GM12878 (cell line): ENCODE measurements around the gene FADD. TPM values are rescaled to one million over a fixed set of nuclear protein-coding genes. Genes with fewer than 3 reads are reported as not detected.

Experiments used
- ATAC-seq: fragments of 200-7000 bp; cut with Tn5 transposase; 3 replicates; pipeline ENCODE4 v1.9.1; 2020; ENCODE audit warnings: mild to moderate bottlenecking, moderate library complexity
- BruUV-seq: library from RNA; stranded (reverse); fragments of 400-500 nt; replicated peaks from 2 replicates; lab custom pipeline; 2021; lab: Mats Ljungman, UMichigan
- CTCF ChIA-PET: fragments of 300-600 bp; sonication (Branson Sonifier 250); formaldehyde crosslinking; extraction: SDS; loops from one replicate; lab custom pipeline; 2021; ENCODE audit warnings: inconsistent platforms; lab: Yijun Ruan, JAX
- POLR2A ChIA-PET: fragments of 350-600 bp; formaldehyde crosslinking; extraction: SDS; loops from one replicate; lab custom pipeline; 2021; ENCODE audit warnings: inconsistent platforms; lab: Charles Lee
- RAD21 ChIA-PET: fragments of 300-600 bp; sonication (Branson Sonifier 250); formaldehyde crosslinking; loops from one replicate; lab custom pipeline; 2023; ENCODE audit warnings: antibody characterized with exemption; ENCODE audit not compliant: unreplicated experiment; lab: Charles Lee
- SMC1A ChIA-PET: fragments of 300-600 bp; sonication (Branson Sonifier 250); formaldehyde crosslinking; loops from one replicate; lab custom pipeline; 2023; ENCODE audit not compliant: unreplicated experiment, uncharacterized antibody; lab: Charles Lee
- DNase-seq: peaks from one replicate; pipeline ENCODE4 v3.0.0-alpha.2; 2011; ENCODE audit warnings: low read depth, low spot score
- FAIRE-seq: peaks from 3 replicates; lab custom pipeline; 2011; peaks lifted over from hg19 to GRCh38; lab: Jason Lieb, UNC
- H2AFZ ChIP-seq: 2 replicates; pipeline ENCODE4 v1.6.0; 2011; ENCODE audit warnings: low read depth, low read length, control low read depth; ENCODE audit not compliant: control insufficient read depth
- H3K27ac ChIP-seq: 2 replicates; pipeline ENCODE4 v1.5.1; 2011; ENCODE audit warnings: control low read depth; ENCODE audit not compliant: control insufficient read depth, insufficient read depth
- H3K27me3 ChIP-seq, 2 experiments: replicated peaks in 1 of 2; 2 replicates each; pipeline versions ENCODE4 v1.6.0 to v1.6.1; 2011; ENCODE audit warnings: low read length in 1 of 2; ENCODE audit not compliant: control insufficient read depth in 2 of 2, insufficient read depth in 2 of 2
- H3K36me3 ChIP-seq, 2 experiments: 2 replicates each; pipeline ENCODE4 v1.5.1; 2011; ENCODE audit warnings: low read length in 1 of 2; ENCODE audit not compliant: control insufficient read depth in 2 of 2, insufficient read depth in 2 of 2
- H3K4me1 ChIP-seq: 2 replicates; pipeline ENCODE4 v1.6.1; 2011; ENCODE audit warnings: mild to moderate bottlenecking, low read length, moderate library complexity, mixed read lengths; ENCODE audit not compliant: control insufficient read depth, insufficient read depth
- H3K4me2 ChIP-seq: 2 replicates; pipeline ENCODE4 v1.6.0; 2011; ENCODE audit warnings: control low read depth; ENCODE audit not compliant: control insufficient read depth, insufficient read depth
- H3K4me3 ChIP-seq: fragments of 200-600 bp; sonication (generic); 2 replicates; pipeline ENCODE4 v1.5.1; 2016
- H3K79me2 ChIP-seq: 2 replicates; pipeline ENCODE4 v1.6.0; 2011; ENCODE audit warnings: low read length; ENCODE audit not compliant: control insufficient read depth, insufficient read depth
- H3K9ac ChIP-seq: 2 replicates; pipeline ENCODE4 v1.8.0; 2011; ENCODE audit warnings: low read length, control low read depth, mixed read lengths; ENCODE audit not compliant: control insufficient read depth, insufficient read depth
- H3K9me3 ChIP-seq: replicated peaks from 3 replicates; pipeline ENCODE4 v1.5.1; 2011; ENCODE audit warnings: mild to moderate bottlenecking, low read length; ENCODE audit not compliant: control insufficient read depth, insufficient read depth
- H4K20me1 ChIP-seq: 2 replicates; pipeline ENCODE4 v1.6.0; 2011; ENCODE audit not compliant: control insufficient read depth, insufficient read depth
- CBX5 ChIP-seq: sonication (generic); IDR thresholded peaks from 2 replicates; pipeline ENCODE4 v1.6.1; 2016; ENCODE audit warnings: low read depth, moderate library complexity, mild to moderate bottlenecking, inconsistent platforms
- FOXM1 ChIP-seq: IDR thresholded peaks from 2 replicates; pipeline ENCODE4 v1.6.1; 2012; ENCODE audit warnings: low read depth, mild to moderate bottlenecking, inconsistent platforms, low read length, moderate library complexity
- HCFC1 ChIP-seq: fragments of 150-350 bp; IDR thresholded peaks from 2 replicates; pipeline ENCODE4 v1.6.1; 2014; ENCODE audit warnings: low read length
- MEF2B ChIP-seq: fragments of 450-650 bp; IDR thresholded peaks from 2 replicates; pipeline ENCODE4 v1.6.1; 2018; ENCODE audit warnings: mild to moderate bottlenecking, moderate library complexity; ENCODE audit not compliant: partially characterized antibody, poor library complexity, severe bottlenecking
- POLR2A ChIP-seq: IDR thresholded peaks from 2 replicates; pipeline ENCODE4 v1.6.1; 2011; ENCODE audit warnings: low read depth, mild to moderate bottlenecking, low read length
- POLR2AphosphoS5 ChIP-seq: IDR thresholded peaks from 2 replicates; pipeline ENCODE4 v1.6.1; 2011; ENCODE audit warnings: mild to moderate bottlenecking, low read length, inconsistent platforms
- SIX5 ChIP-seq: IDR thresholded peaks from 2 replicates; pipeline ENCODE4 v1.6.1; 2011; ENCODE audit warnings: mild to moderate bottlenecking, low read depth, low read length, moderate library complexity; ENCODE audit not compliant: severe bottlenecking
- SP1 ChIP-seq: IDR thresholded peaks from one replicate; pipeline ENCODE4 v1.6.1; 2011; ENCODE audit warnings: low read depth, low read length
- SREBF2 ChIP-seq: IDR thresholded peaks from 2 replicates; pipeline ENCODE4 v1.6.1; 2012; ENCODE audit warnings: mild to moderate bottlenecking, low read length
- YBX1 ChIP-seq: fragments of 450-650 bp; IDR thresholded peaks from 2 replicates; pipeline ENCODE4 v1.6.1; 2016; ENCODE audit warnings: antibody characterized with exemption
- WGBS: methylation state at CpG from one replicate; pipeline ENCODE4 v1.1.6; 2016; ENCODE audit warnings: low lambda C conversion rate; ENCODE audit not compliant: insufficient replicate concordance, insufficient coverage; ENCODE audit errors: missing lambda C conversion rate; 5-methylcytosine and 5-hydroxymethylcytosine counted together
- in situ Hi-C: fragments of 300-500 bp; cut with MboI; formaldehyde crosslinking; loops from 9 replicates; pipeline ENCODE4 v1.14.3; 2018; ENCODE audit warnings: mixed read lengths
- intact Hi-C: fragments of 100-400 bp; cut with micrococcal nuclease; formaldehyde crosslinking; loops from one replicate; pipeline ENCODE4 v1.14.2; 2022; ENCODE audit not compliant: unreplicated experiment
- polyA plus RNA-seq, 11 experiments: library from polyadenylated mRNA; depleted of rRNA in 4 of 11; unstranded in 6 of 11; stranded (reverse) in 5 of 11; fragments of >200 nt; fragmentation: Nextera tagmentation in 4 of 11; fragmentation: Illumina TruSeq in 1 of 11; extraction: Ambion mirVana in 4 of 11; extraction: Trizol in 1 of 11; gene quantifications; 1 replicate in 1 of 11; 2 replicates in 10 of 11; pipeline versions ENCODE4 v1.2.1 to v1.2.3, GENCODE V29; 2011 to 2016; ENCODE audit warnings: inconsistent platforms in 2 of 11, missing spikeins in 2 of 11, low read depth in 1 of 11
- total RNA-seq, 4 experiments: library from RNA; depleted of rRNA in 3 of 4; stranded (reverse); fragments of >200 nt in 3 of 4; fragmentation: Illumina TruSeq in 1 of 4; extraction: Trizol in 1 of 4; gene quantifications; 2 replicates each; pipeline versions ENCODE4 v1.2.1 to v1.2.3, GENCODE V29; 2013 to 2021
- TF ChIP-seq, protein P1 (sequence below): fragments of 450-650 bp; formaldehyde crosslinking; IDR thresholded peaks from 2 replicates; pipeline ENCODE4 v1.5.0; 2022; ENCODE audit warnings: mild to moderate bottlenecking, missing genetic modification characterization
- TF ChIP-seq, protein P2 (sequence below): fragments of 450-650 bp; IDR thresholded peaks from 2 replicates; pipeline ENCODE4 v1.6.1; 2014; ENCODE audit warnings: mild to moderate bottlenecking
- TF ChIP-seq, protein P3 (sequence below): fragments of 450-650 bp; IDR thresholded peaks from 2 replicates; pipeline ENCODE4 v1.6.1; 2017; ENCODE audit warnings: mild to moderate bottlenecking, low read depth, inconsistent platforms; ENCODE audit not compliant: poor library complexity, severe bottlenecking
- TF ChIP-seq, protein P4 (sequence below): fragments of 450-650 bp; IDR thresholded peaks from 2 replicates; pipeline ENCODE4 v1.6.1; 2016; ENCODE audit warnings: mild to moderate bottlenecking

The FADD gene
- total and polyA plus RNA-seq, 10 of the 15 experiments (the other 5 are each of a cell fraction or from before 2014, with no cell fraction given): 0.32 to 38.7 (median 21.8) TPM

DNA sequence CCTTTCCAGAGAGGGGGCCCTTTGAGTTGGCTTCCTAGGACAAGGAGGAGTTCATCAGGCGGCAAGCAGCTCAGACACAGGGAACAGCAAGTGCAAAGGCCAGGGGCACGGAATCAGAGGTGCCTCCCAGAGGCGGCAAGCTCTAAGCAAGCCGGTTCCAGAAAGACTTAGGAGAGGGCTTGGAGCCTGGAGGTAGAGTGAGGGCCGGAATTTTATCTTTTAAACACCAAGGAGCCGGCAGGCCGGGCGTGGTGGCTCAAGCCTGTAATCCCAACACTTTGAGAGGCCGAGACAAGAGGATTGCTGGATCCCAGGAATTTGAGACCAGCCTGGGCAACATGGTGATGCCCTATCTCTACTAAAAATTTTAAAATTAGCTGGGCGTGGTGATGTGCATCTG is 26.6 kb downstream of the FADD start:
- H4K20me1 ChIP-seq: no peaks in the 10 kb centered on the region
- BruUV-seq: no TSS peak
- peaks cover 0 to 5% of the 10 kb centered on the region in 2 experiments; a peak in 3 of 4 replicates for H3K27me3 ChIP-seq
- ATAC-seq: no peak
- H3K4me1 ChIP-seq: peaks cover 2% of the 10 kb centered on the region; the same call in 1 of the 2 replicates
- no peak overlapping the region for H3K9ac ChIP-seq
- POLR2A ChIA-PET: no interaction called here
- no peak overlapping the region for H3K27ac ChIP-seq
- no peak overlapping the region for H3K4me2 ChIP-seq
- H3K9me3 ChIP-seq: no peaks in the 10 kb centered on the region; the same call in 2 of the 3 replicates
- CTCF ChIA-PET: interaction anchor here (2.6 kb wide), 1 partner anchor 242 kb away, joined by 9 read pairs; no protein-coding TSS in a partner anchor
- FAIRE-seq: no peak
- H2AFZ ChIP-seq: no peak overlapping the region
- H3K79me2 ChIP-seq: no peaks in the 10 kb centered on the region
- RAD21 ChIA-PET: no interaction called here
- WGBS: 34% methylated on average over 10 of the region's 10 CpGs
- SMC1A ChIA-PET: interaction anchor here (0.9 kb wide), 1 partner anchor 33 kb away, joined by 3 read pairs; no protein-coding TSS in a partner anchor
- H3K36me3 ChIP-seq: no peaks in the 10 kb centered on the region
- intact Hi-C loops (no loop called here), in situ Hi-C loops (no loop called here)
- DNase-seq: no peak
- no peak overlapping the region for H3K4me3 ChIP-seq
- TF ChIP-seq POLR2A: no peak
- no peak for TF ChIP-seq FOXM1
- TF ChIP-seq, protein P1, sequence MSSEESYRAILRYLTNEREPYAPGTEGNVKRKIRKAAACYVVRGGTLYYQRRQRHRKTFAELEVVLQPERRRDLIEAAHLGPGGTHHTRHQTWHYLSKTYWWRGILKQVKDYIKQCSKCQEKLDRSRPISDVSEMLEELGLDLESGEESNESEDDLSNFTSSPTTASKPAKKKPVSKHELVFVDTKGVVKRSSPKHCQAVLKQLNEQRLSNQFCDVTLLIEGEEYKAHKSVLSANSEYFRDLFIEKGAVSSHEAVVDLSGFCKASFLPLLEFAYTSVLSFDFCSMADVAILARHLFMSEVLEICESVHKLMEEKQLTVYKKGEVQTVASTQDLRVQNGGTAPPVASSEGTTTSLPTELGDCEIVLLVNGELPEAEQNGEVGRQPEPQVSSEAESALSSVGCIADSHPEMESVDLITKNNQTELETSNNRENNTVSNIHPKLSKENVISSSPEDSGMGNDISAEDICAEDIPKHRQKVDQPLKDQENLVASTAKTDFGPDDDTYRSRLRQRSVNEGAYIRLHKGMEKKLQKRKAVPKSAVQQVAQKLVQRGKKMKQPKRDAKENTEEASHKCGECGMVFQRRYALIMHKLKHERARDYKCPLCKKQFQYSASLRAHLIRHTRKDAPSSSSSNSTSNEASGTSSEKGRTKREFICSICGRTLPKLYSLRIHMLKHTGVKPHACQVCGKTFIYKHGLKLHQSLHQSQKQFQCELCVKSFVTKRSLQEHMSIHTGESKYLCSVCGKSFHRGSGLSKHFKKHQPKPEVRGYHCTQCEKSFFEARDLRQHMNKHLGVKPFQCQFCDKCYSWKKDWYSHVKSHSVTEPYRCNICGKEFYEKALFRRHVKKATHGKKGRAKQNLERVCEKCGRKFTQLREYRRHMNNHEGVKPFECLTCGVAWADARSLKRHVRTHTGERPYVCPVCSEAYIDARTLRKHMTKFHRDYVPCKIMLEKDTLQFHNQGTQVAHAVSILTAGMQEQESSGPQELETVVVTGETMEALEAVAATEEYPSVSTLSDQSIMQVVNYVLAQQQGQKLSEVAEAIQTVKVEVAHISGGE (CRISPR knock-in tag): no peak
- no peak for TF ChIP-seq MEF2B
- TF ChIP-seq HCFC1: no peak
- TF ChIP-seq SP1: no peak
- TF ChIP-seq, protein P2, sequence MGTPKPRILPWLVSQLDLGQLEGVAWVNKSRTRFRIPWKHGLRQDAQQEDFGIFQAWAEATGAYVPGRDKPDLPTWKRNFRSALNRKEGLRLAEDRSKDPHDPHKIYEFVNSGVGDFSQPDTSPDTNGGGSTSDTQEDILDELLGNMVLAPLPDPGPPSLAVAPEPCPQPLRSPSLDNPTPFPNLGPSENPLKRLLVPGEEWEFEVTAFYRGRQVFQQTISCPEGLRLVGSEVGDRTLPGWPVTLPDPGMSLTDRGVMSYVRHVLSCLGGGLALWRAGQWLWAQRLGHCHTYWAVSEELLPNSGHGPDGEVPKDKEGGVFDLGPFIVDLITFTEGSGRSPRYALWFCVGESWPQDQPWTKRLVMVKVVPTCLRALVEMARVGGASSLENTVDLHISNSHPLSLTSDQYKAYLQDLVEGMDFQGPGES: no peak
- TF ChIP-seq SIX5: no peak
- no peak for TF ChIP-seq YBX1
- TF ChIP-seq, protein P3, sequence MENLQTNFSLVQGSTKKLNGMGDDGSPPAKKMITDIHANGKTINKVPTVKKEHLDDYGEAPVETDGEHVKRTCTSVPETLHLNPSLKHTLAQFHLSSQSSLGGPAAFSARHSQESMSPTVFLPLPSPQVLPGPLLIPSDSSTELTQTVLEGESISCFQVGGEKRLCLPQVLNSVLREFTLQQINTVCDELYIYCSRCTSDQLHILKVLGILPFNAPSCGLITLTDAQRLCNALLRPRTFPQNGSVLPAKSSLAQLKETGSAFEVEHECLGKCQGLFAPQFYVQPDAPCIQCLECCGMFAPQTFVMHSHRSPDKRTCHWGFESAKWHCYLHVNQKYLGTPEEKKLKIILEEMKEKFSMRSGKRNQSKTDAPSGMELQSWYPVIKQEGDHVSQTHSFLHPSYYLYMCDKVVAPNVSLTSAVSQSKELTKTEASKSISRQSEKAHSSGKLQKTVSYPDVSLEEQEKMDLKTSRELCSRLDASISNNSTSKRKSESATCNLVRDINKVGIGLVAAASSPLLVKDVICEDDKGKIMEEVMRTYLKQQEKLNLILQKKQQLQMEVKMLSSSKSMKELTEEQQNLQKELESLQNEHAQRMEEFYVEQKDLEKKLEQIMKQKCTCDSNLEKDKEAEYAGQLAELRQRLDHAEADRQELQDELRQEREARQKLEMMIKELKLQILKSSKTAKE: no peak
- no peak for TF ChIP-seq POLR2AphosphoS5
- TF ChIP-seq, protein P4, sequence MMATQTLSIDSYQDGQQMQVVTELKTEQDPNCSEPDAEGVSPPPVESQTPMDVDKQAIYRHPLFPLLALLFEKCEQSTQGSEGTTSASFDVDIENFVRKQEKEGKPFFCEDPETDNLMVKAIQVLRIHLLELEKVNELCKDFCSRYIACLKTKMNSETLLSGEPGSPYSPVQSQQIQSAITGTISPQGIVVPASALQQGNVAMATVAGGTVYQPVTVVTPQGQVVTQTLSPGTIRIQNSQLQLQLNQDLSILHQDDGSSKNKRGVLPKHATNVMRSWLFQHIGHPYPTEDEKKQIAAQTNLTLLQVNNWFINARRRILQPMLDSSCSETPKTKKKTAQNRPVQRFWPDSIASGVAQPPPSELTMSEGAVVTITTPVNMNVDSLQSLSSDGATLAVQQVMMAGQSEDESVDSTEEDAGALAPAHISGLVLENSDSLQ: no peak
- TF ChIP-seq SREBF2: no peak
- no peak for TF ChIP-seq CBX5
